Measurements from ENCODE around the gene KRT78.

KRT78 gene

GRCh38 chr12:52877242-52877641, 28.4 kb upstream of the KRT78 start:
- no peak for DNase-seq (ENCODE audit: extremely low spot score)
- POLR2A ChIA-PET: interaction anchor here (1.6 to 1.8 kb wide), 2 partner anchors 129 to 505 kb away, joined by 4 to 7 read pairs; partner anchors contain the start of gene EIF4B
- TF ChIP-seq L3MBTL2 (conservative IDR thresholded peaks at IDR 0.05) (no peak), CTBP1 (IDR thresholded peaks at IDR 0.05; ENCODE audit: borderline replicate concordance) (no peak), ARNT (IDR thresholded peaks at IDR 0.05) (no peak), HDGF (IDR thresholded peaks at IDR 0.05; ENCODE audit: borderline replicate concordance) (no peak), ZNF384 (IDR thresholded peaks at IDR 0.05) (no peak), LEF1 (IDR thresholded peaks at IDR 0.05; ENCODE audit: borderline replicate concordance) (no peak), FOXK2 (IDR thresholded peaks at IDR 0.05) (no peak), PKNOX1 (IDR thresholded peaks at IDR 0.05) (no peak), BHLHE40 (IDR thresholded peaks at IDR 0.05; ENCODE audit: borderline replicate concordance) (no peak)
- CTCF ChIA-PET: interaction anchor here (0.6 to 1.7 kb wide), 4 partner anchors 103 to 810 kb away, joined by 3 to 8 read pairs (median 4); no protein-coding TSS in a partner anchor

- ChIA-PET POLR2A (no interaction called here), CTCF (interaction anchor here (0.6 kb wide), 1 partner anchor 9 kb away, joined by 3 read pairs; no protein-coding TSS in a partner anchor)
- TF ChIP-seq CTBP1 (IDR thresholded peaks at IDR 0.05; ENCODE audit: borderline replicate concordance) (no peak), FOXM1 (IDR thresholded peaks at IDR 0.05; ENCODE audit: borderline replicate concordance) (no peak), SP1 (IDR thresholded peaks at IDR 0.05) (no peak), LEF1 (IDR thresholded peaks at IDR 0.05; ENCODE audit: borderline replicate concordance) (no peak), L3MBTL2 (conservative IDR thresholded peaks at IDR 0.05) (no peak), PKNOX1 (IDR thresholded peaks at IDR 0.05) (no peak), ARNT (IDR thresholded peaks at IDR 0.05) (no peak), BHLHE40 (IDR thresholded peaks at IDR 0.05; ENCODE audit: borderline replicate concordance) (no peak), FOXA1 (IDR thresholded peaks at IDR 0.05) (no peak)
- no peak for DNase-seq (ENCODE audit: extremely low spot score)
Observed at GRCh38 chr12:52876372-52876771, 27.6 kb upstream of the KRT78 start.

GRCh38 chr12:52874573-52875435, 26.0 kb upstream of the KRT78 start:
- TF ChIP-seq FOXK2 (IDR thresholded peaks at IDR 0.05): no peak
- no peak for TF ChIP-seq NFRKB (IDR thresholded peaks at IDR 0.05)
- CTCF ChIA-PET: interaction anchor here (0.8 to 1.6 kb wide), 3 partner anchors 9 to 502 kb away, joined by 3 to 7 read pairs (median 4); no protein-coding TSS in a partner anchor
- POLR2A ChIA-PET: interaction anchor here (1.0 kb wide), 1 partner anchor 131 kb away, joined by 5 read pairs; the partner anchor contains the start of gene EIF4B
- no peak for DNase-seq (ENCODE audit: extremely low spot score)

GRCh38 chr12:52873832-52874572, 25.2 kb upstream of the KRT78 start:
- peak; percentile 40 for DNase-seq (ENCODE audit: extremely low spot score)
- ChIA-PET CTCF (interaction anchor here (0.8 to 1.6 kb wide), 4 partner anchors 8 to 501 kb away, joined by 4 to 7 read pairs (median 4); no protein-coding TSS in a partner anchor), POLR2A (interaction anchor here (1.0 kb wide), 1 partner anchor 132 kb away, joined by 5 read pairs; the partner anchor contains the start of gene EIF4B)
- TF ChIP-seq SP1 (IDR thresholded peaks at IDR 0.05) (no peak), ELF4 (IDR thresholded peaks at IDR 0.05) (no peak), SUZ12 (IDR thresholded peaks at IDR 0.05) (no peak), CTBP1 (IDR thresholded peaks at IDR 0.05; ENCODE audit: borderline replicate concordance) (no peak), L3MBTL2 (conservative IDR thresholded peaks at IDR 0.05) (no peak), ARNT (IDR thresholded peaks at IDR 0.05) (no peak), ZNF384 (IDR thresholded peaks at IDR 0.05) (no peak), HDGF (IDR thresholded peaks at IDR 0.05; ENCODE audit: borderline replicate concordance) (no peak), NFRKB (IDR thresholded peaks at IDR 0.05) (no peak), TARDBP (IDR thresholded peaks at IDR 0.05) (no peak), FOXK2 (IDR thresholded peaks at IDR 0.05) (no peak), LEF1 (IDR thresholded peaks at IDR 0.05; ENCODE audit: borderline replicate concordance) (no peak), FOXM1 (IDR thresholded peaks at IDR 0.05; ENCODE audit: borderline replicate concordance) (no peak), PKNOX1 (IDR thresholded peaks at IDR 0.05) (no peak), FOXA1 (IDR thresholded peaks at IDR 0.05) (no peak), BHLHE40 (IDR thresholded peaks at IDR 0.05; ENCODE audit: borderline replicate concordance) (no peak)

- DNase-seq (ENCODE audit: extremely low spot score): no peak
- ChIA-PET CTCF (interaction anchor here (1.0 to 1.6 kb wide), 3 partner anchors 8 to 108 kb away, joined by 4 to 7 read pairs (median 4); no protein-coding TSS in a partner anchor), POLR2A (interaction anchor here (1.0 kb wide), 1 partner anchor 133 kb away, joined by 5 read pairs; the partner anchor contains the start of gene EIF4B)
- TF ChIP-seq SUZ12 (IDR thresholded peaks at IDR 0.05) (no peak), FOXA1 (IDR thresholded peaks at IDR 0.05) (no peak), BHLHE40 (IDR thresholded peaks at IDR 0.05; ENCODE audit: borderline replicate concordance) (no peak), CTBP1 (IDR thresholded peaks at IDR 0.05; ENCODE audit: borderline replicate concordance) (no peak), FOXM1 (IDR thresholded peaks at IDR 0.05; ENCODE audit: borderline replicate concordance) (no peak), TARDBP (IDR thresholded peaks at IDR 0.05) (no peak), SP1 (IDR thresholded peaks at IDR 0.05) (no peak), ELF4 (IDR thresholded peaks at IDR 0.05) (no peak), L3MBTL2 (conservative IDR thresholded peaks at IDR 0.05) (no peak), PKNOX1 (IDR thresholded peaks at IDR 0.05) (no peak), ARNT (IDR thresholded peaks at IDR 0.05) (no peak), ZNF384 (IDR thresholded peaks at IDR 0.05) (no peak), LEF1 (IDR thresholded peaks at IDR 0.05; ENCODE audit: borderline replicate concordance) (no peak), NFRKB (IDR thresholded peaks at IDR 0.05) (no peak), FOXK2 (IDR thresholded peaks at IDR 0.05) (no peak), HDGF (IDR thresholded peaks at IDR 0.05; ENCODE audit: borderline replicate concordance) (no peak)
Observed at GRCh38 chr12:52873513-52873831, 24.7 kb upstream of the KRT78 start.
